Measurements from ENCODE around the gene C12orf56.
"Not testable (repeated sequence)": the region's sequence is repeated elsewhere in the genome, so short reads cannot be mapped to it uniquely, and the experiment has no call there.

Gene C12orf56

DNA sequence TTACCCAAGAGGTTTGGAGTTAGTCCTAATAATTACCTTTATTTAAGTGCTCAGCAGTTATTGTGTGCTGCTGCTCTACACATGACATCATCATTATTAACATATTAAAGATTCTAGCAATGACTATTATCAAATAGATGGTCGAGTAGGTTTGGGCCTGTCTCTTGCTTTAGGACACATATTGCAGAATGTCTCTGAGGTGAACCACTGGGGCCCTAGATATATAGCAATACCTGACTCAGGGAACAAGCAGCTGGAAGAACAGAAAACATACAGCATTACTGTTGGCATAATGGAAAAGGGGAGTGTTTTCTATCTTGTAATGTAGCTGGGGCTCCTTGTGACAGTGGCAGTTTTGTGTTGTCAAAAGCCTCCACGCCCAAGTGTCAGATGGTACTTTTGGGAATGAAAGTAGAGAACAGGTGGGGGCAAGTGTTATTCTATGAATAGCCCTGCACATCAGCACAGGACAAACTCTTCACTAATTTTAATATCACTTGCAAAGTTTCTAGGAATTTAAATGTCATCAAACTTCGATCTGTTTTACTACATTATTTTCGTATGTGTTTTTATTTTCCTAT is 54.6 kb downstream of the C12orf56 start (continued):
- TF ChIP-seq, protein P1, sequence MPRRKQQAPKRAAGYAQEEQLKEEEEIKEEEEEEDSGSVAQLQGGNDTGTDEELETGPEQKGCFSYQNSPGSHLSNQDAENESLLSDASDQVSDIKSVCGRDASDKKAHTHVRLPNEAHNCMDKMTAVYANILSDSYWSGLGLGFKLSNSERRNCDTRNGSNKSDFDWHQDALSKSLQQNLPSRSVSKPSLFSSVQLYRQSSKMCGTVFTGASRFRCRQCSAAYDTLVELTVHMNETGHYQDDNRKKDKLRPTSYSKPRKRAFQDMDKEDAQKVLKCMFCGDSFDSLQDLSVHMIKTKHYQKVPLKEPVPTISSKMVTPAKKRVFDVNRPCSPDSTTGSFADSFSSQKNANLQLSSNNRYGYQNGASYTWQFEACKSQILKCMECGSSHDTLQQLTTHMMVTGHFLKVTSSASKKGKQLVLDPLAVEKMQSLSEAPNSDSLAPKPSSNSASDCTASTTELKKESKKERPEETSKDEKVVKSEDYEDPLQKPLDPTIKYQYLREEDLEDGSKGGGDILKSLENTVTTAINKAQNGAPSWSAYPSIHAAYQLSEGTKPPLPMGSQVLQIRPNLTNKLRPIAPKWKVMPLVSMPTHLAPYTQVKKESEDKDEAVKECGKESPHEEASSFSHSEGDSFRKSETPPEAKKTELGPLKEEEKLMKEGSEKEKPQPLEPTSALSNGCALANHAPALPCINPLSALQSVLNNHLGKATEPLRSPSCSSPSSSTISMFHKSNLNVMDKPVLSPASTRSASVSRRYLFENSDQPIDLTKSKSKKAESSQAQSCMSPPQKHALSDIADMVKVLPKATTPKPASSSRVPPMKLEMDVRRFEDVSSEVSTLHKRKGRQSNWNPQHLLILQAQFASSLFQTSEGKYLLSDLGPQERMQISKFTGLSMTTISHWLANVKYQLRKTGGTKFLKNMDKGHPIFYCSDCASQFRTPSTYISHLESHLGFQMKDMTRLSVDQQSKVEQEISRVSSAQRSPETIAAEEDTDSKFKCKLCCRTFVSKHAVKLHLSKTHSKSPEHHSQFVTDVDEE (CRISPR knock-in tag; IDR thresholded peaks at IDR 0.05): no peak
- TF ChIP-seq ESRRG (CRISPR knock-in tag; IDR thresholded peaks at IDR 0.05) (no peak), ARNTL (CRISPR knock-in tag; IDR thresholded peaks at IDR 0.05; ENCODE audit: borderline replicate concordance, low read depth) (no peak)

DNA sequence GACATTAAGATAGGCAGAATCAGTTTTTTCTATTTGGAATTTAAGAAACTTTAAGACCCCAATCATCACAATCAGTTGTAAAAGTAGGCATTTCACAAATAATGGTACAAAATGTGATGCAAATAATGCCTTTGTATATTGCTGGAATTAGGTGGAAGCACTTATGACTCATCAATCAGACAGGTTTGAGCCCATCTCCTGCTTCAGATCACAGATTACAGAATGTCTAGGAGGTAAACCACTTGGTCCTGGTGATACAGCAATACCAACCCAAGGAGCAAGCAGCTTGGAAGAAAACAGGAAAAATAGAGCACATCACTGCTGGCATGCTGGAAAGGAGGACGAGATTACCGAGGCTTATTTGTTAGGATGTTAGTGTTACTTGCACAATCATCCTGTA is 57.6 kb downstream of the C12orf56 start:
- ATAC-seq: no peak
- TF ChIP-seq ISL1 (CRISPR knock-in tag; IDR thresholded peaks at IDR 0.05): no peak
- no peak for TF ChIP-seq SNAI2 (CRISPR knock-in tag; IDR thresholded peaks at IDR 0.05)
- no peak for TF ChIP-seq PATZ1 (CRISPR knock-in tag; IDR thresholded peaks at IDR 0.05; ENCODE audit: borderline replicate concordance)

DNA sequence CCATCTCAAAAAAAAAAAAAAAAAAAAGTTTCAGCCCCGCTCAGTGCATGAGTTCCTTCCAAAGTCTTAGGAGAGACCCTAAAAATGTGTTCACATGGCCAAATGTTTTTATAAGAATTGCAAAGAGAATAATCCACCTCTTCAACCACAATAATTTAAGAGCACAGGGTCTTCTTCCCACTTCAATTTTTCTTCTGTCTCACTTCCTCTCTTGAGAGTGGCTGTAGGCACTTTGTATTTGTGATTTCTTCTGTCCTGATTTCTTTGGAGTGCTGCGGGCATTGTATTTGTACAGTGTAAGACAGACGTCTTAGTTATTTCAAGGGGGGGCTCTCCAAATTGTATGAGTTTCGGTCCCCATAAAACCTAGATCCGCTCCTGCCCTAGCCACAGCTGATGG is 58.3 kb downstream of the C12orf56 start:
- ATAC-seq: no peak
- no peak for TF ChIP-seq ZFP30 (CRISPR knock-in tag; IDR thresholded peaks at IDR 0.05)
- TF ChIP-seq OSR1 (CRISPR knock-in tag; IDR thresholded peaks at IDR 0.05): no peak
- TF ChIP-seq CSDC2 (CRISPR knock-in tag; IDR thresholded peaks at IDR 0.05): no peak
- no peak for TF ChIP-seq ZFP3 (CRISPR knock-in tag; IDR thresholded peaks at IDR 0.05)
- no peak for TF ChIP-seq SNAI2 (CRISPR knock-in tag; IDR thresholded peaks at IDR 0.05)
- TF ChIP-seq, protein P2, sequence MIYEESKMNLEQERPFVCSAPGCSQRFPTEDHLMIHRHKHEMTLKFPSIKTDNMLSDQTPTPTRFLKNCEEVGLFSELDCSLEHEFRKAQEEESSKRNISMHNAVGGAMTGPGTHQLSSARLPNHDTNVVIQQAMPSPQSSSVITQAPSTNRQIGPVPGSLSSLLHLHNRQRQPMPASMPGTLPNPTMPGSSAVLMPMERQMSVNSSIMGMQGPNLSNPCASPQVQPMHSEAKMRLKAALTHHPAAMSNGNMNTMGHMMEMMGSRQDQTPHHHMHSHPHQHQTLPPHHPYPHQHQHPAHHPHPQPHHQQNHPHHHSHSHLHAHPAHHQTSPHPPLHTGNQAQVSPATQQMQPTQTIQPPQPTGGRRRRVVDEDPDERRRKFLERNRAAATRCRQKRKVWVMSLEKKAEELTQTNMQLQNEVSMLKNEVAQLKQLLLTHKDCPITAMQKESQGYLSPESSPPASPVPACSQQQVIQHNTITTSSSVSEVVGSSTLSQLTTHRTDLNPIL (CRISPR knock-in tag; IDR thresholded peaks at IDR 0.05; ENCODE audit: low read depth): no peak
- TF ChIP-seq, protein P3, sequence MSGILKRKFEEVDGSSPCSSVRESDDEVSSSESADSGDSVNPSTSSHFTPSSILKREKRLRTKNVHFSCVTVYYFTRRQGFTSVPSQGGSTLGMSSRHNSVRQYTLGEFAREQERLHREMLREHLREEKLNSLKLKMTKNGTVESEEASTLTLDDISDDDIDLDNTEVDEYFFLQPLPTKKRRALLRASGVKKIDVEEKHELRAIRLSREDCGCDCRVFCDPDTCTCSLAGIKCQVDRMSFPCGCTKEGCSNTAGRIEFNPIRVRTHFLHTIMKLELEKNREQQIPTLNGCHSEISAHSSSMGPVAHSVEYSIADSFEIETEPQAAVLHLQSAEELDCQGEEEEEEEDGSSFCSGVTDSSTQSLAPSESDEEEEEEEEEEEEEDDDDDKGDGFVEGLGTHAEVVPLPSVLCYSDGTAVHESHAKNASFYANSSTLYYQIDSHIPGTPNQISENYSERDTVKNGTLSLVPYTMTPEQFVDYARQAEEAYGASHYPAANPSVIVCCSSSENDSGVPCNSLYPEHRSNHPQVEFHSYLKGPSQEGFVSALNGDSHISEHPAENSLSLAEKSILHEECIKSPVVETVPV (CRISPR knock-in tag; IDR thresholded peaks at IDR 0.05): no peak
- TF ChIP-seq TOX (CRISPR knock-in tag; IDR thresholded peaks at IDR 0.05; ENCODE audit: borderline replicate concordance): no peak
- no peak for TF ChIP-seq PATZ1 (CRISPR knock-in tag; IDR thresholded peaks at IDR 0.05; ENCODE audit: borderline replicate concordance)
- no peak for TF ChIP-seq ESRRG (CRISPR knock-in tag; IDR thresholded peaks at IDR 0.05)
- TF ChIP-seq ARNTL (CRISPR knock-in tag; IDR thresholded peaks at IDR 0.05; ENCODE audit: borderline replicate concordance, low read depth): no peak
- TF ChIP-seq GLIS3 (CRISPR knock-in tag; IDR thresholded peaks at IDR 0.05): no peak
- TF ChIP-seq, protein P4, sequence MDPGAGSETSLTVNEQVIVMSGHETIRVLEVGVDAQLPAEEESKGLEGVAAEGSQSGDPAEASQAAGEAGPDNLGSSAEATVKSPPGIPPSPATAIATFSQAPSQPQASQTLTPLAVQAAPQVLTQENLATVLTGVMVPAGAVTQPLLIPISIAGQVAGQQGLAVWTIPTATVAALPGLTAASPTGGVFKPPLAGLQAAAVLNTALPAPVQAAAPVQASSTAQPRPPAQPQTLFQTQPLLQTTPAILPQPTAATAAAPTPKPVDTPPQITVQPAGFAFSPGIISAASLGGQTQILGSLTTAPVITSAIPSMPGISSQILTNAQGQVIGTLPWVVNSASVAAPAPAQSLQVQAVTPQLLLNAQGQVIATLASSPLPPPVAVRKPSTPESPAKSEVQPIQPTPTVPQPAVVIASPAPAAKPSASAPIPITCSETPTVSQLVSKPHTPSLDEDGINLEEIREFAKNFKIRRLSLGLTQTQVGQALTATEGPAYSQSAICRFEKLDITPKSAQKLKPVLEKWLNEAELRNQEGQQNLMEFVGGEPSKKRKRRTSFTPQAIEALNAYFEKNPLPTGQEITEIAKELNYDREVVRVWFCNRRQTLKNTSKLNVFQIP (CRISPR knock-in tag; IDR thresholded peaks at IDR 0.05; ENCODE audit: borderline replicate concordance, low read depth): no peak
- no peak for TF ChIP-seq ZNF565 (CRISPR knock-in tag; conservative IDR thresholded peaks at IDR 0.05; ENCODE audit: low read depth)
- TF ChIP-seq ZC3H10 (CRISPR knock-in tag; IDR thresholded peaks at IDR 0.05): no peak
- TF ChIP-seq PPARA (CRISPR knock-in tag; IDR thresholded peaks at IDR 0.05; ENCODE audit: borderline replicate concordance): no peak
- TF ChIP-seq, protein P1 (CRISPR knock-in tag; IDR thresholded peaks at IDR 0.05): no peak
- TF ChIP-seq ZNF70 (CRISPR knock-in tag; IDR thresholded peaks at IDR 0.05): no peak
- no peak for TF ChIP-seq ISL1 (CRISPR knock-in tag; IDR thresholded peaks at IDR 0.05)

GRCh38 chr12:64329031-64329710 is 61.4 kb downstream of the C12orf56 start:
- ATAC-seq: not testable (repeated sequence)
